ENCODE results near the gene ICE1. TPM values are rescaled to one million over a fixed set of nuclear protein-coding genes. Genes with fewer than 3 reads are reported as not detected.

The ICE1 gene
- total and polyA plus RNA-seq, 2 donors from 2014 or later: 6.7 to 32.8 TPM

- DNase-seq: no peak
- Histone ChIP-seq H3K4me3 (ENCODE audit: low read length in 3 of 3) (no peak overlapping the region), H3K4me1 (ENCODE audit: control insufficient read depth in 2 of 3, insufficient read depth in 2 of 3, low read depth in 1 of 3, low read length in 3 of 3) (peaks cover 0 to 3% (median 0%) of the 10 kb centered on the region in 3 donors), H3K27me3 (ENCODE audit: control insufficient read depth, insufficient read depth, low read length) (no peaks in the 10 kb centered on the region), H3K9me3 (ENCODE audit: control insufficient read depth in 2 of 3, insufficient read depth in 1 of 3, low read length in 3 of 3) (no peaks in the 10 kb centered on the region), H3K9ac (ENCODE audit: low read length in 3 of 3) (no peak overlapping the region), H3K27ac (ENCODE audit: low read depth in 2 of 2, low read length in 2 of 2) (no peak overlapping the region), H3K36me3 (ENCODE audit: control insufficient read depth in 2 of 3, insufficient read depth in 3 of 3, low read length in 3 of 3) (peaks cover 9 to 50% (median 43%) of the 10 kb centered on the region in 3 donors)
- TF ChIP-seq, protein P1, sequence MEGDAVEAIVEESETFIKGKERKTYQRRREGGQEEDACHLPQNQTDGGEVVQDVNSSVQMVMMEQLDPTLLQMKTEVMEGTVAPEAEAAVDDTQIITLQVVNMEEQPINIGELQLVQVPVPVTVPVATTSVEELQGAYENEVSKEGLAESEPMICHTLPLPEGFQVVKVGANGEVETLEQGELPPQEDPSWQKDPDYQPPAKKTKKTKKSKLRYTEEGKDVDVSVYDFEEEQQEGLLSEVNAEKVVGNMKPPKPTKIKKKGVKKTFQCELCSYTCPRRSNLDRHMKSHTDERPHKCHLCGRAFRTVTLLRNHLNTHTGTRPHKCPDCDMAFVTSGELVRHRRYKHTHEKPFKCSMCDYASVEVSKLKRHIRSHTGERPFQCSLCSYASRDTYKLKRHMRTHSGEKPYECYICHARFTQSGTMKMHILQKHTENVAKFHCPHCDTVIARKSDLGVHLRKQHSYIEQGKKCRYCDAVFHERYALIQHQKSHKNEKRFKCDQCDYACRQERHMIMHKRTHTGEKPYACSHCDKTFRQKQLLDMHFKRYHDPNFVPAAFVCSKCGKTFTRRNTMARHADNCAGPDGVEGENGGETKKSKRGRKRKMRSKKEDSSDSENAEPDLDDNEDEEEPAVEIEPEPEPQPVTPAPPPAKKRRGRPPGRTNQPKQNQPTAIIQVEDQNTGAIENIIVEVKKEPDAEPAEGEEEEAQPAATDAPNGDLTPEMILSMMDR (IDR thresholded peaks at IDR 0.05; ENCODE audit: borderline replicate concordance, extremely low read depth, insufficient read depth): no peak
- FAIRE-seq: no peak
- intact Hi-C loops (cut with DNase I): no loop called here
Measured at GRCh38 chr5:5464036-5464715, 41.7 kb downstream of the ICE1 start.

DNA sequence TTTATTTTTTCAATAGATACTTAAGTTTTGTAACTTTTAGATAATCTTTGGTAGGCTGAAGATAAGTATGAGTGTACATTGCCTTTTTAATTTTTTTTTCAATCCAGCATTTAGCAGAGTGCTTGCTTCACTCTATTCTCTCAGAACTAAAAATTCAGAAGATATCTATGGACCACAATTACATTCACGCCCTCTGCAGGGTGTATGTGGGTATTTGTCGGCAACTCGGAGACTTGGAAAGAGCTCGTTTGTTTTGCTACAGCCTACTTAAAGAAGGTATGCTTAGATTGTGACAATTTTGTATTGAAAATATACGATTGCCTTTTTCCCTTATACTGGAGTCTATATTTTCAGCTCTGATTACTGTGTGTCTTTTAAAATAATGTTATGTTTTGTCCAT is 43.8 kb downstream of the ICE1 start:
- H3K4me1 ChIP-seq (ENCODE audit: control insufficient read depth in 2 of 3, insufficient read depth in 2 of 3, low read depth in 1 of 3, low read length in 3 of 3): peaks cover 0 to 3% (median 0%) of the 10 kb centered on the region in 3 donors
- DNase-seq: no peak
- peaks cover 11 to 35% (median 29%) of the 10 kb centered on the region in 3 donors for H3K36me3 ChIP-seq (ENCODE audit: control insufficient read depth in 2 of 3, insufficient read depth in 3 of 3, low read length in 3 of 3)
- intact Hi-C loops (cut with DNase I): no loop called here
- no peak overlapping the region for H3K4me3 ChIP-seq (ENCODE audit: low read length in 3 of 3)
- H3K9me3 ChIP-seq (ENCODE audit: control insufficient read depth in 2 of 3, insufficient read depth in 1 of 3, low read length in 3 of 3): no peaks in the 10 kb centered on the region
- no peak overlapping the region for H3K9ac ChIP-seq (ENCODE audit: low read length in 3 of 3)
- no peak for FAIRE-seq
- no peak overlapping the region for H3K27ac ChIP-seq (ENCODE audit: low read depth in 2 of 2, low read length in 2 of 2)
- no peaks in the 10 kb centered on the region for H3K27me3 ChIP-seq (ENCODE audit: control insufficient read depth, insufficient read depth, low read length)
- TF ChIP-seq, protein P1 (IDR thresholded peaks at IDR 0.05; ENCODE audit: borderline replicate concordance, extremely low read depth, insufficient read depth): no peak

- peaks cover 0 to 3% (median 0%) of the 10 kb centered on the region in 3 donors for H3K4me1 ChIP-seq (ENCODE audit: control insufficient read depth in 2 of 3, insufficient read depth in 2 of 3, low read depth in 1 of 3, low read length in 3 of 3)
- no peak for FAIRE-seq
- H3K9ac ChIP-seq (ENCODE audit: low read length in 3 of 3): no peak overlapping the region
- intact Hi-C loops (cut with DNase I): no loop called here
- no peaks in the 10 kb centered on the region for H3K27me3 ChIP-seq (ENCODE audit: control insufficient read depth, insufficient read depth, low read length)
- no peaks in the 10 kb centered on the region for H3K9me3 ChIP-seq (ENCODE audit: control insufficient read depth in 2 of 3, insufficient read depth in 1 of 3, low read length in 3 of 3)
- H3K4me3 ChIP-seq (ENCODE audit: low read length in 3 of 3): no peak overlapping the region
- no peak for DNase-seq
- no peak overlapping the region for H3K27ac ChIP-seq (ENCODE audit: low read depth in 2 of 2, low read length in 2 of 2)
- H3K36me3 ChIP-seq (ENCODE audit: control insufficient read depth in 2 of 3, insufficient read depth in 3 of 3, low read length in 3 of 3): peaks cover 4 to 20% (median 16%) of the 10 kb centered on the region in 3 donors
- TF ChIP-seq, protein P1 (IDR thresholded peaks at IDR 0.05; ENCODE audit: borderline replicate concordance, extremely low read depth, insufficient read depth): no peak
Measured at GRCh38 chr5:5467737-5468136, 45.3 kb downstream of the ICE1 start.

All from kidney (tissue), 14 donors.